ENCODE measurements around the gene TSPO. TPM values are rescaled to one million over a fixed set of nuclear protein-coding genes. Genes with fewer than 3 reads are reported as not detected.
"Not testable (repeated sequence)": the region's sequence is repeated elsewhere in the genome, so short reads cannot be mapped to it uniquely, and the experiment has no call there.

The TSPO gene
- 100 to 1,000 TPM; 101 to 174 (median 113) TPM for total RNA-seq

- in situ Hi-C loops (cut with MboI; ENCODE audit: low sequenced_read_pairs in 4 of 4) (no loop called here), intact Hi-C loops (cut with DNase I; ENCODE audit: low total_unique reads) (loop anchor here (1.0 kb wide), 2 partner anchors 8 to 35 kb away; partner anchors contain the start of gene MCAT)
- TF ChIP-seq CTCF (IDR thresholded peaks at IDR 0.05 in 4 of 5, conservative IDR thresholded peaks at IDR 0.05 in 1 of 5) (no peak), POLR2A (IDR thresholded peaks at IDR 0.05) (peak; percentile 69 to 72)
- peak; percentile 80 to 82 for ATAC-seq
- H3K4me3 ChIP-seq: peak within 1 kb of the TSS; percentile 73 to 87 (median 79)
- H3K36me3 ChIP-seq: no peaks in the 10 kb centered on the region
- peaks cover 13 to 27% of the 10 kb centered on the region in 2 donors for H3K4me1 ChIP-seq
- H3K27me3 ChIP-seq: no peaks in the 10 kb centered on the region
- peak; percentile 59 to 75 for DNase-seq
- H3K9me3 ChIP-seq: no peaks in the 10 kb centered on the region
- H3K27ac ChIP-seq: peak within 1 kb of the TSS; percentile 74 to 85 (median 81)
Observed at GRCh38 chr22:43151251-43152002, at the start of gene TSPO. TSPO (plus strand) TSS chr22:43151559; CDS start chr22:43159239, 7,680 bp downstream.

GRCh38 chr22:43104056-43104625 is 47.2 kb upstream of the TSPO start:
- ATAC-seq; H3K36me3 ChIP-seq; intact Hi-C loops (cut with DNase I; ENCODE audit: low total_unique reads); H3K27ac ChIP-seq; in situ Hi-C loops (cut with MboI; ENCODE audit: low sequenced_read_pairs in 4 of 4); H3K4me3 ChIP-seq; H3K9me3 ChIP-seq; H3K4me1 ChIP-seq; H3K27me3 ChIP-seq; DNase-seq: not testable (repeated sequence)

GRCh38 chr22:43104950-43105349 is 46.4 kb upstream of the TSPO start:
- H3K4me3 ChIP-seq; ATAC-seq; in situ Hi-C loops (cut with MboI; ENCODE audit: low sequenced_read_pairs in 4 of 4); H3K4me1 ChIP-seq; DNase-seq; H3K27ac ChIP-seq; H3K9me3 ChIP-seq; H3K36me3 ChIP-seq; intact Hi-C loops (cut with DNase I; ENCODE audit: low total_unique reads): not testable (repeated sequence)
- H3K27me3 ChIP-seq: peaks cover 8 to 15% (median 14%) of the 10 kb centered on the region in 3 donors

GRCh38 chr22:43106302-43106701 is 45.1 kb upstream of the TSPO start:
- no peak overlapping the region for H3K27ac ChIP-seq
- peaks cover 0 to 11% of the 10 kb centered on the region in 2 donors for H3K4me1 ChIP-seq
- H3K36me3 ChIP-seq: no peaks in the 10 kb centered on the region
- no peak for ATAC-seq
- DNase-seq: no peak
- in situ Hi-C loops (cut with MboI; ENCODE audit: low sequenced_read_pairs in 4 of 4) (no loop called here), intact Hi-C loops (cut with DNase I; ENCODE audit: low total_unique reads) (no loop called here)
- no peaks in the 10 kb centered on the region for H3K9me3 ChIP-seq
- peaks cover 20 to 28% (median 26%) of the 10 kb centered on the region in 3 donors for H3K27me3 ChIP-seq
- TF ChIP-seq CTCF (IDR thresholded peaks at IDR 0.05 in 4 of 5, conservative IDR thresholded peaks at IDR 0.05 in 1 of 5) (no peak), POLR2A (IDR thresholded peaks at IDR 0.05) (no peak)
- H3K4me3 ChIP-seq: no peak overlapping the region

GRCh38 chr22:43109511-43109910 is 41.8 kb upstream of the TSPO start:
- DNase-seq (no peak), ATAC-seq (no peak)
- Histone ChIP-seq H3K4me1 (peaks cover 0 to 12% of the 10 kb centered on the region in 2 donors), H3K4me3 (no peak overlapping the region), H3K27ac (no peak overlapping the region), H3K27me3 (peaks cover 37 to 58% (median 43%) of the 10 kb centered on the region in 3 donors), H3K36me3 (no peaks in the 10 kb centered on the region), H3K9me3 (no peaks in the 10 kb centered on the region)
- TF ChIP-seq CTCF (IDR thresholded peaks at IDR 0.05 in 4 of 5, conservative IDR thresholded peaks at IDR 0.05 in 1 of 5): no peak
- no peak for TF ChIP-seq POLR2A (IDR thresholded peaks at IDR 0.05)
- in situ Hi-C loops (cut with MboI; ENCODE audit: low sequenced_read_pairs in 4 of 4): no loop called here
- intact Hi-C loops (cut with DNase I; ENCODE audit: low total_unique reads): no loop called here
